ENCODE data around the gene HOXA10.

Gene HOXA10

GRCh38 chr7:27143023-27143949, 30.8 kb downstream of the HOXA10 start, which contains the start of gene HOXA5:
Gene HOXA5, minus strand, starts transcription at chr7:27143681. Its CDS starts 74 bp downstream, at chr7:27143607.
- no peak for DNase-seq

GRCh38 chr7:27142580-27143022, 31.5 kb downstream of the HOXA10 start:
- no peak for DNase-seq

- no peak for DNase-seq
These were observed 32.1 kb downstream of the HOXA10 start for GRCh38 chr7:27141923-27142579.

DNA sequence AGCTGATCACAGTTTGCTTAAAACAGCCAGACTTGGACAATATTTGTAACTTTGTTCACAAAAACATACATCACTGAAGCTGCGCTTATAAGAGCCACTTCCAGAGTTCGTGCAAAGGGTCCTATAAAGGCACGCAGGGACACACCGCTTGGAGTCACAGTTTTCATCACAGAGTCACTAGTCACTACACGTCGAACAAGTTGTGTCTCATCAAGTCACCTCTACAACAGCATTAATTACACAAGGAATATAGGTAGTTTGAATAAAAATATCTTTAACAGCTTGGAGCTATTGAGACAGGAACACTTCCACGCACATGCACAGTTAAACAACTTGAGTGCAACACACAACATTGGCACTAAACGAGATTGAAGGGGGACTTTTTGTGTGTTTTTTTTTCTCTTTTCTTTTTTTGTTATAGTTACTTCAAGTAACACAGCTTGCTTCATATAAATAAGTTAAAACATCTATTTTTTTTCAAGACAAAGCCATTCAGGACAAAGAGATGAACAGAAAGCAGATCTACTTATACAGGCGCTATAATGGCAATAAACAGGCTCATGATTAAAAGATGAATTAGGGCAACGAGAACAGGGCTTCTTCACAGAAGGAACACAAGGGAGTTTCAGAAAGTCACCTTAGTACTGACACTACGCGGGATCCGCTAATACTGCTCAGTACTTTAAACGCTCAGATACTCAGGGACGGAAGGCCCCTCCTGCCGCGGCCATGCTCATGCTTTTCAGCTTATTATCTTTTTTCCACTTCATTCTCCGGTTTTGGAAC, 32.8 kb downstream of the HOXA10 start:
- no peak for DNase-seq

GRCh38 chr7:27140126-27140857, 33.8 kb downstream of the HOXA10 start:
- DNase-seq, result no peak

GRCh38 chr7:27139334-27140125, 34.6 kb downstream of the HOXA10 start:
- no peak for DNase-seq

- no peak for DNase-seq
These were observed 35.2 kb downstream of the HOXA10 start for GRCh38 chr7:27138985-27139333.

DNA sequence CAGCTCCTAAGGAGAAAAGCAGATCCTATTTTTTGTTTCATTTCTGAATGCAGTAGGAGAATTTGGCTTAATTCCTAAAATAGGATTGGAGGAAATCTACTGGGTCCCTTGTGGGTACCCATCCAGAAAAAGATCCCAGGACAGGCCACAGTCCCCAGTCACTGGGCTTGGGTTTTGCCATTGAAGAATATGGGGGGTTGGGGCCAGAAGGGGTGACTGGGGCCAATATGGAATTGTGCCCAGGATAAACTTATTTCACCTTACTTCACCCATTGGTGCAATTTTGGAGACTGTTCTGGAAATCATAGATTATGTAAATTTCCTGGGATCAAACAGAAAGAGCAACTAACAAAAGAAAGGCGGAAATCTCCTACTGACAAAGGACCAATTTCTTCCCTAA, 35.6 kb downstream of the HOXA10 start:
- DNase-seq, result no peak

DNA sequence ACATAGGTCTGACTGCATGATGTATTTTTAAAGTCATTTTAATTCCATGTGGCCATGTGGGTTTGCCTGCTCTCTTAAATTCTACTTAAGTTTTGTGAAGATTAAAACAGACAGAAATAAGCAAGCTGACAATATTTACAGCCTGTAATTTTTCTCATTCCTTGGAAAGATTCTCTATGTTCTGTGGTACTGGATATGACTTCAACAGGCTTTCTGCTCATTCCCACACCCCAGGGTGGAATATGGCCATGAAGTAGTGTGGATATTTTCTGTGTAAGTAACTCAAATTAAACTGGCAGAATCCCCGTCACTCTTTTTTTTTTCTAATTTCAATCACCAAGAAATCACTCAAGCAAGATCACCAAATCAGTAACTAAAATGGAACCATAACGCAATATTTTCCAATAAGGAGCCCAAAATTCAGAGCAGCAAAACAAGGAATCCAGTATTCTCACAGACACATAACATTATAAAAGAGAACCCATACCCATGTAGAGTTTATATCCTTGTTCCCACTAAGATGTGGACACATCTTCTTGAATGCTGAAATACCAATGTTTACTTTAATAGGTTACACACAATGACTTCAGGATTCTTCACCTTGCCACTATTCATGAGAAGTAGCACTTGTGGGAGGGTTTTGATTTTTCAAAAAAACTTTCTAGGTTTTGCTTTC, 36.3 kb downstream of the HOXA10 start:
- no peak for DNase-seq

GRCh38 chr7:27134392-27134791, 39.7 kb downstream of the HOXA10 start:
- DNase-seq, result no peak

DNA sequence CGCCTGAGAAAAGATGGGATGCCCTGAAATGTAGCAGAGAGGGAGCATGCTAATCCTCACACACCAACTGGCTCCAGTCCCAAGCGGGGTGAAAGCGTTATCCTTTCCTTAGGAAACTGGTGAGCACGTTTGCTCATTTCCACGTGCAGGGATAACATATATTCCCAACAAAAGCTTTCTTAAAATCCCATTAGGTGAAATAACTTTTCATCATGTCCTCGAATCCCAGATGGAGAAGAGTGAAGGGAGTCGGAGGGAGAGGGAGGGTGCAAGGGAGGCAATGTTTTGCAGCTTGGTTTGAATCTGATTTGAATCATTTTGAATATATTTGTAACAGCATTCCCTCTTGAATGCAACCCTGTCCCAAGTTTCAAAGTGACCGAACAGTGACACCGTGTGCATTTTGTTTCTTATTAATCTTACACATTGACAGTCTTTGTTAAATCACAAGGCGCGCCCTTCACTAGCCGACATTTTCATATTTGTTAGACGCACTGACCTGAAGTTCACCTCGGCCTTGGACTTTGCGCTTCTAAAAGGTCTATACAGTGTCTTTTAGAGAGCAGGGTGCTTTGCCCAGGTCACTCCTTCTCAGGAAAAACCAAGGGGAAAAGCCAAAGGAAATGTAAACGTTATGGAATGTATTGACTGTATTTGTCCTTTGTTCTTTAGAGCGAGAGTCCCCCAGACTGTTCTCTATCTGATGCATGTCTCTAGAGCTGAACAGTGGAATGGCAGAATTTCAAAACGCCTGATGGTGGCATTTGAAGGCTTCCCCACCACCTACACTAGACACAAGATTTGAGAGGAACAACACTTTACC, 40.5 kb downstream of the HOXA10 start:
- DNase-seq, result no peak

GRCh38 chr7:27132978-27133377, 41.1 kb downstream of the HOXA10 start:
- DNase-seq, result no peak

- DNase-seq, result no peak
These were observed 41.9 kb downstream of the HOXA10 start for GRCh38 chr7:27132214-27132613.

GRCh38 chr7:27131390-27131819, 42.7 kb downstream of the HOXA10 start:
- no peak for DNase-seq

DNA sequence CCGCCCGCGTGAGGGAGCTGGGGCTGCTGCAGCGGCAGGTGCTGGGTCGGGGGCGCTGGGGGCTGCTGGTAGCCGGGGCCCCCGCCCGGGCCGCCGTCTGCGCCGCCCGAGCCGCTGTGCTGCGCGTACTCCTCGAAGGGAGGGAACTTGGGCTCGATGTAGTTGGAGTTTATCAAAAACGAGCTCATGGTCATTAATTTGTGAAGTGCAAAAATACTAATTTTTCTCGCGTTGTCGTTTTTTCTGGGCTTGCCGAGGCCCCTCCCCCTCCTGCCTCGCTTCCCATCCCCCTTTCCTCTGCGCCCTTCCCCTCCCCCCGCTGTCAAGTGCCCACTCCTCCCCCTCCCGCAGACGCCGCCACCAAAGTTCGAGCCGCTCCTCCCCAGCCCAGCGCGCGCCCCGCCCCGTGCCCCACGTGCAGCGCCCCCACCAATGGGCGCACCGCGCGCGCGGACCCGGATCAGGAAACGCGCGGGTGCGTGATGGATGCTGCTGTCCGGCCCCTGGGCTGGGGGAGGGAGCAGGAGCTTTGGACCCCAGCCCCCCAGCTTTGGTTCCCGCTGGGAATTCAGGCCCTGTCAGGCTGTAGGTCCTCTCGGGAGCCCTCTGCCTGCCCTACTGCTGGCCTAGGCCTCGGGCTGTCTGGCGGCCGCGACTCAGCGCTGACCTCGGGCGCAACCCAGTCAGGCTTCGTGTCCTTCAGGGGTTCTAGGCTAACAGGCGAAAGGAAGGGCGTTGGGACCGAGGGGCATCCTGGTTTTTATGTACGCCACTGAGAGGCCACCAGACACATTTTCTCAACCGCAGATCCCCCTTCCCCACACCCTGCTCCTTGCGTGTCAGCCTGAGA, 43.4 kb downstream of the HOXA10 start, which contains the start of gene HOXA4:
HOXA4 (minus strand) TSS at position 218 of the 850 bp plus-strand sequence; CDS start at position 194, 24 bp downstream.
- peak; percentile 73 to 76 for DNase-seq

DNA sequence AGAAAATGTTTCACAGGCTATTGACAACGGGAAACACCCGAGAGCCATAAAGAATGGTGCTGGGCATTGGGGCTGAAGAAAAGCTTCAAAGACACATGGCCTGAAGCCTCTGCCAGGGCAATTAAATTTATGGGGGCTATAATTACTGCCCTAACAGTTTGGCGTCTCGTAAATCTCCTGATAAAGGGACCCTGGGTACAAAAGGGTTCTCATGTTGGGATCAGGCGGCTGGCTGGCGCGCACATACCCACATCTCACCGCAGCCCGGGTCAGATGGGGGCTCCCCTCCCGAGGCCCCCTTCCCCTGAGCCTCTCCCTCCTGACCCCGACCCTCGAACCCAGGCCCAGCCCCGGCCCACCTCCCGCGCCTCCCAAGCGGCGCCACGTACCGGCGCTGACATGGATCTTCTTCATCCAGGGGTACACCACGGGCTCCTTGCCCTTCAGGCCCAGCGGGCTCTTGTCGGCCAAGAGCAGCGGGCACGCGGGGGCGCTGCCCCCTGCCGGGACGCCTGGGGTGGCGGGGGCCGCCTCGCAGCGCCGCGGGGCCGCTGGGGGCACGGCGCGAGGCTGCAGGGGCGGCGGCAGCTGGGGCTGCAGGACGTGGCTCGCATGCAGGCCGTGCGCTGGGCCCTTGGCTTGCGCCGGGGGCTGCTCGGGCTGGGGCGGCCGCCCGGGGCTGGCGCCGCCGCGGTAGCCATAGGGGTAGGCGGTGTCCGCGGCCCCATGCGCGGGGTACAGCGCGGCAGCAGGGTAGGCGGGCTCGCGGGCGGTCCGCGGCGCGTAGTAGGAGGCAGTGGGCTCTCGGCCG, 44.2 kb downstream of the HOXA10 start:
- no peak for DNase-seq

DNA sequence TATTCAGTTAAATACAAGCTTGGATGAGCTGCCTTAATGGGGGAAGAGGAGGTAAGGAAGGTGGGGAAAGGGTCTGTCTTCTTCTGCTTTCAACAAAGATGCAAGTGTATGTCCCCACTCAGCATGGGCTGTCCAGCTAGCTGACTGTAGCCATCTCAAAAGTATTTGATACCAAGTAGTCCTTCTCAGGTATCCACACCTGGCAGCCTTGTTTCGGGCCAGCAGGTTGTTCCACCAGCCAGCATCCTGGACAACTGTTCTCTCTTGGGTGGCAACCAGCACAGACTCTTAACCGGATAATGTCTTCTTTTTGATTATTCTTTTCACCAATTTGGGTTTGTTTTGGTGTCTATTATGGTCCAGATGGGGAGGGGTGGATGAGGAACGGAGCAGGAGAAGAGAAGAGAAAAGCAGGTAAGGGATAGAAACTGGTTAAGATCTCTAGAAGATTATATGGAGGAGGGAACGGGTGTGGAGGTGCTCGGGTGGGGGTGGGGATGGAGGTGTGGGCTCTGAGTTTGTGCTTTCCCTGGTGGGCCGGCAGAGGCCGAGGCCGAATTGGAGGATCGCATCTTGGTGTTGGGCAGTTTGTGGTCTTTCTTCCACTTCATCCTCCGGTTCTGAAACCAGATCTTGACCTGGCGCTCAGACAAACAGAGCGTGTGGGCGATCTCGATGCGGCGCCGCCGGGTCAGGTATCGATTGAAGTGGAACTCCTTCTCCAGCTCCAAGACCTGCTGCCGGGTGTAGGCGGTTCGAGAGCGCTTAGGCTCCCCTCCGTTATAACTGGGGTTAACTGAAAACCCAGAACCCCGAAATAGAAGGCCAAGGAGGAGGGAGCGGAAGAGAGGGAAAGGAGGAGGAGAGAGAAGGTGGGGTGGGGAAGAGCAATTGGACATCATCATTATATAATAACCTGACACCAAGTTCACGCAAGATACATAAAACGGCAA, 45.1 kb downstream of the HOXA10 start:
- DNase-seq, result no peak

All from activated CD4-positive, alpha-beta T cell treated with anti-CD3 and anti-CD28 coated beads, Interleukin-2, amount 50 U/mL, for 4 hours (primary cell).